ENCODE data around the gene VEPH1. TPM values are rescaled to one million over a fixed set of nuclear protein-coding genes. Genes with fewer than 3 reads are reported as not detected.

Gene VEPH1
- polyA plus RNA-seq, 1 of the 3 experiments (the other 2 are of a cell fraction), result 6.0 TPM

DNA sequence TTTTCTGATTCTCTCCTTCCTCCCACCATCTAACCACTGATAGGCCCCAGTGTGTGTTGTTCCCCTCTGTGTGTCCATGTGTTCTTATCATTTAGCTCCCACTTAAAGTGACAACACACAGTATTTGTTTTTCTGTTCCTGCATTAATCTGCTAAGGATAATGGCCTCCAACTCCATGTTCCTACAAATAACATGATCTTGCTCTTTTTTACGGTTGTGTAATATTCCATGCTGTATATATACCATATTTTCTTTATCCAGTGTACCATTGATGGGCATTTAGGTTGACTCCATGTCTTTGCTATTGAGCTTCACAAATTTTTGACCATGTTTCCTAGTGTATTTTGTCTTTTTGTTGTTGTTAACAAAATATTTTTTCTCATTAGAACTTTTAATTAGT lies 30.6 kb downstream of the VEPH1 start (continued):
- TF ChIP-seq MAX (IDR thresholded peaks at IDR 0.05; ENCODE audit: low read depth) (no peak), JUND (IDR thresholded peaks at IDR 0.05) (no peak), ZBTB33 (IDR thresholded peaks at IDR 0.05; ENCODE audit: borderline replicate concordance, low read depth) (no peak)

DNA sequence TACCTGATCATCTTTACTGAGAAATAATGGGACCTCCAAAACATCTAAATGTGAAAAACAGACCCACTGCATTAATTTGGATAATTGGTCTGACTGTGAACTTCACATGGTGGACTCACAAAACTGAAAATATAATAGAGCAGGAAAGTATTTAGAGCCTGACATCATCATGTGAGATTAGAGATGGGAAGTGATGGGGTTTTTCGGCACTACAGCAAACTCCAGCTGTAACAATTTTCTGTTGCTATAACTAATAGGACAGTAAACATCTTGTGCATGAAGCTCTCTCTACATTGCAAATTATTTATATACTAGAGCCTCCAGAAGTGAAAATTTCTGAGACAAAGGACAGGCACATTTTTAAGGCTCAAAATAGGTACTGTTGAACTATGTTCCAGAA lies 32.2 kb downstream of the VEPH1 start:
- H3K27ac ChIP-seq (ENCODE audit: low read depth in 2 of 2, low read length in 1 of 2), result no peak overlapping the region
- CTCF ChIA-PET, result no interaction called here
- no peak overlapping the region for H3K4me2 ChIP-seq
- peaks cover 0 to 9% of the 10 kb centered on the region in 2 experiments for H3K36me3 ChIP-seq (replicated peaks in 1 of 2; ENCODE audit: control insufficient read depth in 1 of 2, insufficient read depth in 2 of 2, low read length in 1 of 2)
- H3F3A ChIP-seq (replicated peaks; ENCODE audit: insufficient read depth), result no peaks in the 10 kb centered on the region
- H4K20me1 ChIP-seq (ENCODE audit: insufficient read depth), result no peaks in the 10 kb centered on the region
- H3K79me2 ChIP-seq (ENCODE audit: insufficient read depth), result peaks cover 3% of the 10 kb centered on the region; the same call in 1 of the 2 replicates
- no peaks in the 10 kb centered on the region for H3K27me3 ChIP-seq (ENCODE audit: insufficient read depth)
- H3K4me1 ChIP-seq (ENCODE audit: control insufficient read depth in 1 of 2, insufficient read depth in 2 of 2, low read depth in 1 of 2, low read length in 1 of 2), result peaks cover 0 to 5% of the 10 kb centered on the region in 2 experiments; a peak in 1 of 4 replicates
- H2AFZ ChIP-seq (ENCODE audit: low read depth), result no peak overlapping the region
- DNase-seq, result no peak
- no peaks in the 10 kb centered on the region for H3K9me3 ChIP-seq
- no peak for TF ChIP-seq ELF1 (IDR thresholded peaks at IDR 0.05)
- no peak overlapping the region for H3K9ac ChIP-seq
- 95% methylated on average over 1 of the region's 1 CpG for WGBS (ENCODE audit: low lambda C conversion rate)
- no peaks in the 10 kb centered on the region for H3K9me2 ChIP-seq
- POLR2A ChIA-PET, result no interaction called here
- no peak overlapping the region for H3K4me3 ChIP-seq (ENCODE audit: low read depth in 2 of 2, low read length in 1 of 2)

GRCh38 chr3:157469561-157470294 lies 33.5 kb downstream of the VEPH1 start:
- H3K9me3 ChIP-seq, result no peaks in the 10 kb centered on the region
- no peak overlapping the region for H3K4me3 ChIP-seq (ENCODE audit: low read depth in 2 of 2, low read length in 1 of 2)
- H3K9ac ChIP-seq, result no peak overlapping the region
- no peaks in the 10 kb centered on the region for H3K79me2 ChIP-seq (ENCODE audit: insufficient read depth)
- POLR2A ChIA-PET, result no interaction called here
- no peak overlapping the region for H3K27ac ChIP-seq (ENCODE audit: low read depth in 2 of 2, low read length in 1 of 2)
- no peak overlapping the region for H2AFZ ChIP-seq (ENCODE audit: low read depth)
- CTCF ChIA-PET, result no interaction called here
- 79% methylated on average over 7 of the region's 7 CpGs for WGBS (ENCODE audit: low lambda C conversion rate)
- H3K4me1 ChIP-seq (ENCODE audit: control insufficient read depth in 1 of 2, insufficient read depth in 2 of 2, low read depth in 1 of 2, low read length in 1 of 2), result peaks cover 0 to 9% of the 10 kb centered on the region in 2 experiments; a peak in 2 of 4 replicates
- H3K27me3 ChIP-seq (ENCODE audit: insufficient read depth), result no peaks in the 10 kb centered on the region
- H4K20me1 ChIP-seq (ENCODE audit: insufficient read depth), result no peaks in the 10 kb centered on the region
- H3K36me3 ChIP-seq (replicated peaks in 1 of 2; ENCODE audit: control insufficient read depth in 1 of 2, insufficient read depth in 2 of 2, low read length in 1 of 2), result peaks cover 0 to 10% of the 10 kb centered on the region in 2 experiments
- no peak overlapping the region for H3K4me2 ChIP-seq
- H3F3A ChIP-seq (replicated peaks; ENCODE audit: insufficient read depth), result no peaks in the 10 kb centered on the region
- H3K9me2 ChIP-seq, result no peaks in the 10 kb centered on the region
- no peak for DNase-seq
- TF ChIP-seq GABPA (IDR thresholded peaks at IDR 0.05; ENCODE audit: low read depth), result no peak
- no peak for TF ChIP-seq POLR2AphosphoS5 (IDR thresholded peaks at IDR 0.05; ENCODE audit: low read depth, low read length)
- no peak for TF ChIP-seq CHD2 (IDR thresholded peaks at IDR 0.05; ENCODE audit: low read length, partially characterized antibody)
- TF ChIP-seq TEAD4 (IDR thresholded peaks at IDR 0.05; ENCODE audit: borderline replicate concordance, insufficient read depth), result no peak
- TF ChIP-seq NRF1 (IDR thresholded peaks at IDR 0.05; ENCODE audit: low read depth, low read length), result no peak
- no peak for TF ChIP-seq RAD21 (IDR thresholded peaks at IDR 0.05; ENCODE audit: low read length)
- TF ChIP-seq RFX5 (IDR thresholded peaks at IDR 0.05; ENCODE audit: low read length), result no peak
- no peak for TF ChIP-seq FOXJ3 (CRISPR knock-in tag; IDR thresholded peaks at IDR 0.05)
- no peak for TF ChIP-seq SIN3A (IDR thresholded peaks at IDR 0.05; ENCODE audit: borderline replicate concordance, low read depth, low read length)
- TF ChIP-seq FOSL2 (IDR thresholded peaks at IDR 0.05; ENCODE audit: borderline replicate concordance, low read depth), result no peak
- TF ChIP-seq, protein P1, sequence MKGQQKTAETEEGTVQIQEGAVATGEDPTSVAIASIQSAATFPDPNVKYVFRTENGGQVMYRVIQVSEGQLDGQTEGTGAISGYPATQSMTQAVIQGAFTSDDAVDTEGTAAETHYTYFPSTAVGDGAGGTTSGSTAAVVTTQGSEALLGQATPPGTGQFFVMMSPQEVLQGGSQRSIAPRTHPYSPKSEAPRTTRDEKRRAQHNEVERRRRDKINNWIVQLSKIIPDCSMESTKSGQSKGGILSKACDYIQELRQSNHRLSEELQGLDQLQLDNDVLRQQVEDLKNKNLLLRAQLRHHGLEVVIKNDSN (IDR thresholded peaks at IDR 0.05; ENCODE audit: borderline replicate concordance, low read depth), result no peak
- TF ChIP-seq, protein P2, sequence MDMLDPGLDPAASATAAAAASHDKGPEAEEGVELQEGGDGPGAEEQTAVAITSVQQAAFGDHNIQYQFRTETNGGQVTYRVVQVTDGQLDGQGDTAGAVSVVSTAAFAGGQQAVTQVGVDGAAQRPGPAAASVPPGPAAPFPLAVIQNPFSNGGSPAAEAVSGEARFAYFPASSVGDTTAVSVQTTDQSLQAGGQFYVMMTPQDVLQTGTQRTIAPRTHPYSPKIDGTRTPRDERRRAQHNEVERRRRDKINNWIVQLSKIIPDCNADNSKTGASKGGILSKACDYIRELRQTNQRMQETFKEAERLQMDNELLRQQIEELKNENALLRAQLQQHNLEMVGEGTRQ (IDR thresholded peaks at IDR 0.05; ENCODE audit: borderline replicate concordance, low read depth, low read length), result no peak
- no peak for TF ChIP-seq YY1 (IDR thresholded peaks at IDR 0.05; ENCODE audit: low read depth)
- TF ChIP-seq, protein P3, sequence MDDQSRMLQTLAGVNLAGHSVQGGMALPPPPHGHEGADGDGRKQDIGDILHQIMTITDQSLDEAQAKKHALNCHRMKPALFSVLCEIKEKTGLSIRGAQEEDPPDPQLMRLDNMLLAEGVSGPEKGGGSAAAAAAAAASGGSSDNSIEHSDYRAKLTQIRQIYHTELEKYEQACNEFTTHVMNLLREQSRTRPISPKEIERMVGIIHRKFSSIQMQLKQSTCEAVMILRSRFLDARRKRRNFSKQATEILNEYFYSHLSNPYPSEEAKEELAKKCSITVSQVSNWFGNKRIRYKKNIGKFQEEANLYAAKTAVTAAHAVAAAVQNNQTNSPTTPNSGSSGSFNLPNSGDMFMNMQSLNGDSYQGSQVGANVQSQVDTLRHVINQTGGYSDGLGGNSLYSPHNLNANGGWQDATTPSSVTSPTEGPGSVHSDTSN (IDR thresholded peaks at IDR 0.05), result no peak
- no peak for TF ChIP-seq MAX (IDR thresholded peaks at IDR 0.05; ENCODE audit: low read depth)
- TF ChIP-seq FOXM1 (IDR thresholded peaks at IDR 0.05; ENCODE audit: low read depth), result no peak
- TF ChIP-seq ELF1 (IDR thresholded peaks at IDR 0.05), result no peak
- no peak for TF ChIP-seq NFIC (IDR thresholded peaks at IDR 0.05; ENCODE audit: borderline replicate concordance)

Measured in SK-N-SH (cell line).